HG02678 (cell line): Measurements from ENCODE around the gene MINDY4.
"Not testable (repeated sequence)": the region's sequence is repeated elsewhere in the genome, so short reads cannot be mapped to it uniquely, and the experiment has no call there.

Source experiments
- ATAC-seq: cut with Tn5 transposase; IDR thresholded peaks from one replicate; pipeline ENCODE4 v1.9.1; 2021; ENCODE audit warnings: mild to moderate bottlenecking, moderate library complexity; ENCODE audit not compliant: unreplicated experiment

Gene MINDY4

GRCh38 chr7:30800785-30801252 is 29.6 kb downstream of the MINDY4 start:
- ATAC-seq, result peak; percentile 31

GRCh38 chr7:30802812-30803211 is 31.6 kb downstream of the MINDY4 start:
- ATAC-seq, result no peak

GRCh38 chr7:30804078-30804661 is 33.0 kb downstream of the MINDY4 start:
- no peak for ATAC-seq

- no peak for ATAC-seq
These were observed 34.0 kb downstream of the MINDY4 start for GRCh38 chr7:30805081-30805691.

GRCh38 chr7:30805931-30806330 is 34.7 kb downstream of the MINDY4 start:
- no peak for ATAC-seq

GRCh38 chr7:30807477-30807876 is 36.3 kb downstream of the MINDY4 start:
- ATAC-seq, result not testable (repeated sequence)

- ATAC-seq, result not testable (repeated sequence)
These were observed 36.7 kb downstream of the MINDY4 start for GRCh38 chr7:30807941-30808340.

- ATAC-seq, result peak; percentile 61
These were observed 39.8 kb downstream of the MINDY4 start for GRCh38 chr7:30810986-30811385.

GRCh38 chr7:30812676-30813075 is 41.5 kb downstream of the MINDY4 start:
- ATAC-seq, result no peak

GRCh38 chr7:30813466-30813865 is 42.2 kb downstream of the MINDY4 start:
- ATAC-seq, result no peak

GRCh38 chr7:30814700-30815387 is 43.6 kb downstream of the MINDY4 start:
- no peak for ATAC-seq

GRCh38 chr7:30815388-30815854 is 44.2 kb downstream of the MINDY4 start:
- ATAC-seq, result no peak

GRCh38 chr7:30815951-30816644 is 44.9 kb downstream of the MINDY4 start:
- ATAC-seq, result no peak

GRCh38 chr7:30816645-30817370 is 45.6 kb downstream of the MINDY4 start:
- no peak for ATAC-seq

GRCh38 chr7:30817371-30817767 is 46.2 kb downstream of the MINDY4 start:
- ATAC-seq, result no peak

GRCh38 chr7:30824821-30825720 is 53.9 kb downstream of the MINDY4 start:
- ATAC-seq, result no peak

- no peak for ATAC-seq
These were observed 55.0 kb downstream of the MINDY4 start for GRCh38 chr7:30826181-30826580.

- no peak for ATAC-seq
These were observed 57.4 kb downstream of the MINDY4 start for GRCh38 chr7:30828591-30828990.

GRCh38 chr7:30829471-30829870 is 58.3 kb downstream of the MINDY4 start:
- ATAC-seq, result no peak

GRCh38 chr7:30831227-30831626 is 60.0 kb downstream of the MINDY4 start:
- no peak for ATAC-seq
